GM21390 (cell line): Measurements from ENCODE around the gene EXOC4.
"Not testable (repeated sequence)": the region's sequence is repeated elsewhere in the genome, so short reads cannot be mapped to it uniquely, and the experiment has no call there.

Source experiments
- ATAC-seq: cut with Tn5 transposase; IDR thresholded peaks from one replicate; pipeline ENCODE4 v1.9.1; 2021; ENCODE audit not compliant: unreplicated experiment

The EXOC4 gene

GRCh38 chr7:133275008-133275407 is 22.1 kb downstream of the EXOC4 start:
- no peak for ATAC-seq

DNA sequence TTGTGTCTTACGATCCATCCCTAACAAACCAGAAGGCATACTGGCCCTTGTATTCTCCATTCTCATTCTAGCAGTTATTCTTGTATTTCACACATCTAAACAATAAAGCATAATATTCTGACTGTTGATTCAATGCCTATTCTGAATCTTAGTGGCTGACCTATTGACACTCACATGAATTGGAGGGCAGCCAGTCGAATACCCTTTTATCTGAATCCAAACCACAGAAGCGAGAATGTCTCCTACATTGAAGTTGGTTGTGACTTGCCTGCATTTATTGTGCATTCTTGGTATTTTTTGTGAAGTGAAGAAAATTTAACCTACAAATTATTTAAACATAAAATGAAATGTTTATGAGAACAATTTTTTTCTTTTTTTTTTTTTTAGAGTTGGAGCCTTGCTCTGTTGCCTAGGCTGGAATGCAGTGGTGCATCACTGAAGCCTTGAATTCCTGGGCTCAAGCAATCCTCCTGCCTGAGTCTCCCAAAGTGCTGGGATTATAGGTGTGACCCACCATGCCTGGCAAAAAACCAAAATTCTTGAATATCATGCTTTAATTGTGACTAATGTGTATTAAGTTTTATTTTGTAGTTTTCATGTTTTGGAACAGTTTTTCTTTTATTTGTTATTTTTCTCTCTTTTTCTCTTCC is 22.7 kb downstream of the EXOC4 start:
- no peak for ATAC-seq

- ATAC-seq: not testable (repeated sequence)
These were observed 26.1 kb downstream of the EXOC4 start for GRCh38 chr7:133278975-133279374.

DNA sequence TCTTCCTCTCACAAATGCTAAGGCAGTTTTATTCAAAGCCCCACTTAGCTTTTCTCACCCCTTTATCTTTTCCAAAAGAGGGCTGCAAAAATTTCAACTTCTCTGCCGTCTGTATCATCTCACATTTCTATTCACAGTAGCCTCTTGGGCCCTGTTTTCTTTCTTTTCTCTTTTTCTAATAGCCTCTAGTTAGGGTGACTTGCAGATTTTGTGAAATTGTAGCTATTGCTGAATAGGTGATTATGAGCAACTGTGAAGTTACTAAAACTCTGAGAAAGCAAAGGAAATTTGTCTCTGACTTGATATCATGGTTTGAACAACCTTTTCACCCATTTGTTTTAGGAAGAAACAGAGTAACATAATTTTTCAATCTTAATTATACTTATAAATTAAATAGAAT is 29.2 kb downstream of the EXOC4 start:
- no peak for ATAC-seq

- ATAC-seq: no peak
These were observed 31.2 kb downstream of the EXOC4 start for GRCh38 chr7:133284092-133284491.

GRCh38 chr7:133288970-133289369 is 36.1 kb downstream of the EXOC4 start:
- ATAC-seq: no peak

- no peak for ATAC-seq
These were observed 37.2 kb downstream of the EXOC4 start for GRCh38 chr7:133290041-133290440.

GRCh38 chr7:133290676-133291333 is 37.9 kb downstream of the EXOC4 start:
- ATAC-seq: no peak

- no peak for ATAC-seq
These were observed 39.8 kb downstream of the EXOC4 start for GRCh38 chr7:133292631-133293030.

GRCh38 chr7:133293384-133294160 is 40.7 kb downstream of the EXOC4 start:
- ATAC-seq: no peak

GRCh38 chr7:133294234-133294633 is 41.4 kb downstream of the EXOC4 start:
- no peak for ATAC-seq

DNA sequence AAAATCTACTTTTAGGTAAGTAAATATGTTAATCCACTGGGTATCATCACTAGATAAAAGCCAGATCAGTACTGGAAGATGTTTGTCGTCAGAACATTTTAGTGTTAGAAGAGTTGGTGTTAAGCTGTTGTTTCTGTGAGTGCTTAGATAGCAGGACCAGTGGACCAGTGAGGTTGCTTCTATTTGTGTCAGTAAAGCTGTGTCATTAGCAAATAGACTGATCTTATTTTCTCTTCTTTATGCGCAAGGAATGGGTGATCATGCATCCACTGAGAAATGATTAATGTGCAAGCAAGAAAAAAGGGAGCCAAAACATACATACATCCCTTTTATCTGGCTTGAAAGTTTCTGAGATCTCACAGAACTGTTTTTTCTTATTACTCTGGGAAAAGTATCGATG is 42.6 kb downstream of the EXOC4 start:
- no peak for ATAC-seq

GRCh38 chr7:133297093-133297492 is 44.2 kb downstream of the EXOC4 start:
- ATAC-seq: no peak

DNA sequence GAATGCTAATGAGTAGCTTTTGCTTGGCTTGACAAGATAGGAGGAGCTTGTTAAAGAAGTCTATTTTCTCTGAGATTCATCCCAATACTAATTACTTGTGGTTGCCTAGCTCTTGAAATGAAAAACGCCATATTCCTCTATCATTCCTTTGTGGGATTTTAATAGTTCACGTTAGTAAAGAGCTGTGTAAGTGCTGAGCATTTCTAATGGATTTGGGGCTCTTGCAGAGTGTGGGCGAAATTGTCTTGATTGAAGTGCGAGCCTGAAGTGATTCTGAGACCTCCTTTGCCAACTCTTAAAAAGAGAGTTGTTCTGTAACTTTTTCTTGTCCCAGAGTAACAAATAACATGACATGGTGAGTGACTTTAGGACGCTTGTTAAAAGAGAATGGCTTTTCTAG is 45.2 kb downstream of the EXOC4 start:
- ATAC-seq: no peak

DNA sequence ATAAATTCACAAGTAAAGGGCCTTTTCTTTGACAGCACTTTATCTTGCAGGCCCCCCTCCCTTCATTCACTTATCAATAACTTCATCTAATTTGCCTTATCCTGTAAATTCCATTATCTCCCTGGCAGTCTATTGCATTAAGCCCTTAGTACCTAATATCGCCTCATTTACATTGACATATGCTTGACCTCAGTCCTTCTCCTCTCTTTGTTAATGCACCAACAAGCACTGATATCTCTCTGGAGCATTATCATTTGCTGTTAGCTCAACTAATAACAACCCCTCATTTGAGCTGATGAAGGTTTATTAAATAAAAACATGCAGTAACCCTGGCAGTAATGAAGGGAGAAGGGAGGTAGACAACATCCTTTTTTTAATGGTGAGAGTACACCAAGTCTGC is 46.8 kb downstream of the EXOC4 start:
- ATAC-seq: no peak

- ATAC-seq: no peak
These were observed 47.2 kb downstream of the EXOC4 start for GRCh38 chr7:133300088-133300487.

GRCh38 chr7:133300811-133301210 is 47.9 kb downstream of the EXOC4 start:
- ATAC-seq: no peak

GRCh38 chr7:133301444-133301843 is 48.6 kb downstream of the EXOC4 start:
- ATAC-seq: no peak

GRCh38 chr7:133303372-133303771 is 50.5 kb downstream of the EXOC4 start:
- ATAC-seq: no peak

DNA sequence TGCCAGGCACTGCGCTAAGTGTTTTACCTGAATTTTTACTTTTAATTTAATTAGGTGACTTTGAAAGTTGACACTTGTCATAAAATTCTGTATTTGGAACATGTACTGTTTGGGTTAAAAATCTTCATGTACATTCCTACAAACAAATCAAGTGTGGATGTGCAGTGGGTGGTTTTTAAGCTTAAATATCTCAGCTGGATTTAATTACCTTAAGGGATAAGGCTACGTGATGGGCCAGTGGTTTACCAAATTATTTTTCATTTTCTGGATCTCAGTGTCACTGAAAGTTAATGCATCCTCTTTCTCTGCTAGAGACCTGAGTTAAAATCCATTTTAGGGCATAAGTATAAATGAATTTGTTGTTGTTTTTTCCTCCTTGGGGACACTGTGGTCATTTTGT is 51.1 kb downstream of the EXOC4 start:
- ATAC-seq: no peak

- ATAC-seq: no peak
These were observed 56.5 kb downstream of the EXOC4 start for GRCh38 chr7:133309333-133309732.

DNA sequence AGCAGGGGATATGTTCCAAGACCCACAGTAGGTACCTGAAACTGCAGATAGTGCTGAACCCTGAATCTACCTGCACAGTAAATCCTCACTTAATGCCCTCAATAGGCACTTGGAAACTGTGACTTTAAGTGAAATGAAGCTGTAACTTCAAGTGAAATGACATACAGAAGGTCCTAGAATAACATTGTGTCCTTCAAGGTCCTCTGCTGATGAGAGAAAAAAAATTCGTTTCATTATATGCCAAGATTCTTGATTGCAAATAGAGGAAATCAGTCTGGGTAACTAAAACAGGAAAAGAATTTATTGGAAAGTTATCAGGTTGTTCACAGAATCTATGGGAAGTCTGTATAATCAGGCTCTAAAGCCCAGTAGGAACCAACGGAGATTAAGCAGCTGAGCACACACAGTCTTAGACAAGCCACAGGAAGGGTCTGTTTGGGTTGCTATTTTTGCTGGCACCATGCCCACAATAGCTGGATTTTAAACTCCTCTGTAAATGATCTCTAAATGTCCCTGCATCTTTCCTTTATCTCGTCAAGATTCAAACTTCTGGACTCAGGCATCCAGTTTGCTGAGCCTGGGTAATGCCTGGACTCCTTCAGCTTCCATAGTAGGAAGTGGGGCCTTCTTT is 57.5 kb downstream of the EXOC4 start:
- ATAC-seq: no peak
